ACC112 (cell line): Measurements from ENCODE around the gene MYOCD.
A peak's percentile ranks its signal among the peaks of the same experiment; 100 is the strongest.
"Not testable (repeated sequence)": the region's sequence is repeated elsewhere in the genome, so short reads cannot be mapped to it uniquely, and the experiment has no call there.

ENCODE experiments used
- H2AFZ ChIP-seq: fragments of 200-600 bp; sonication (generic); one replicate; pipeline ENCODE4 v1.6.0; 2017; ENCODE audit warnings: antibody characterized with exemption, low read length; ENCODE audit not compliant: unreplicated experiment
- H3K27ac ChIP-seq: fragments of 200-600 bp; sonication (generic); 2 replicates; pipeline ENCODE4 v1.5.1; 2014; ENCODE audit warnings: low read depth, mild to moderate bottlenecking, antibody characterized with exemption, low read length, moderate library complexity
- H3K27me3 ChIP-seq: fragments of 200-600 bp; sonication (generic); 2 replicates; pipeline ENCODE4 v1.6.1; 2014; ENCODE audit warnings: mild to moderate bottlenecking, antibody characterized with exemption, low read length, moderate library complexity, mixed read lengths; ENCODE audit not compliant: insufficient read depth
- H3K36me3 ChIP-seq: fragments of 200-600 bp; sonication (generic); 2 replicates; pipeline ENCODE4 v1.6.1; 2016; ENCODE audit warnings: mild to moderate bottlenecking, antibody characterized with exemption, low read length, moderate library complexity, mixed read lengths; ENCODE audit not compliant: insufficient read depth
- H3K4me1 ChIP-seq: fragments of 200-600 bp; sonication (generic); one replicate; pipeline ENCODE4 v1.6.1; 2016; ENCODE audit warnings: low read length, mixed read lengths; ENCODE audit not compliant: insufficient read depth, unreplicated experiment, control insufficient read depth
- H3K4me3 ChIP-seq: fragments of 200-600 bp; sonication (generic); 2 replicates; pipeline ENCODE4 v1.5.1; 2014; ENCODE audit warnings: mild to moderate bottlenecking, low read depth, low read length
- H3K79me2 ChIP-seq: fragments of 200-600 bp; sonication (generic); one replicate; pipeline ENCODE4 v1.6.0; 2016; ENCODE audit warnings: low read length; ENCODE audit not compliant: control insufficient read depth, unreplicated experiment, insufficient read depth

MYOCD gene

DNA sequence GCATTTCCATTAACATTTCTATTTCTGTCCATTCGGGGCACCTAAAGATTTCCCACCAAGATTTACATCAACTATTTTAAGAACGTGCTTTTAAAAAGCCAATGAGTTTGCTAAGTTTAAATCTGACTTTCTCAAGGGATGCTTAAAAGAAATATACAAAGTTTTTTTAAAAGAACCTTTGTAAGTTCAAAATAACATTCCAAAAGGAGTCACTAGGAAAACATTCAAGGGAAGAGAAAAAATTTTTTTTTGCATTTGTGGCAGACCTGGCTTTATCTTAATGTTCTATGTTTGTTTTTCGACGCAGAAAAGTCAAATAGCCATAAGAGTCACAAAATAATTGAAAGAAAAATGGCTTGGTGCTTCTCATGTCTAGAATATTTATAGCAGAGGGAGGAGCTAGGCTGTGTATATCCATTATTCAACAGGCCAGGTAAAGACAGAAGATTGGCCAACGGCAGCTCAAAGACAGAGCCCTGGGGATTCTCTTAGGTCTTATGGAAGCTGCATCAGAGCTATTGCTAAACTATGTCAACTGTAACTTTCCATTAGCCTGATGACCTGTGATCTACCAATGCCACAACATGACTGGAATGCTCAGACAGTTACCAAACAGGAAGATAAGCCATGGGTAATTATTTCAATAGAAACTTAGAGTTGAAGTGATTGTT, 37.8 kb upstream of the MYOCD start:
- Histone ChIP-seq H2AFZ (peak overlapping the region; percentile 77), H3K4me3 (peak overlapping the region; percentile 39), H3K27me3 (no peaks in the 10 kb centered on the region), H3K36me3 (no peaks in the 10 kb centered on the region), H3K4me1 (peaks cover 14% of the 10 kb centered on the region), H3K79me2 (no peaks in the 10 kb centered on the region), H3K27ac (peak overlapping the region; percentile 96)

DNA sequence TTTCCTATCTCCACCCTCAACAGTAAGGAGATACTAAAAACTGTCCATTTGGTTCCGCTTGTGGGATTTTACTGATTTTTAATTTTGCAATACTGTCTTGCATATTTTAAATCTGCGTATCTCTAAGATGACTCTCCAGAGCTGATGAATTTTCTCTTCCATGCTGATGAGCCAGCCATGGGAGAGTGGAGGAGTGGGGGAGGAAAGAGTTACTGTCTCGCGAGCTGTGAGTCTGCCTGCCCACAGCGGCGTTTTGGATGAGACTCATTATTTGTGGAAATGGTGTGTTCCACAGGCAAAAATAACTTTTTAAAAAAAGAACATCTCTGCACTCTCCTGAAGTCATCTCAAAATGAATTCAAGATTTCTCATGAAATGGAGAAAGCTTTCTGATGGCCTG, 34.6 kb upstream of the MYOCD start:
- Histone ChIP-seq H2AFZ (no peak overlapping the region), H3K27ac (no peak overlapping the region), H3K4me3 (no peak overlapping the region), H3K4me1 (peaks cover 14% of the 10 kb centered on the region), H3K79me2 (no peaks in the 10 kb centered on the region), H3K36me3 (no peaks in the 10 kb centered on the region), H3K27me3 (no peaks in the 10 kb centered on the region)

DNA sequence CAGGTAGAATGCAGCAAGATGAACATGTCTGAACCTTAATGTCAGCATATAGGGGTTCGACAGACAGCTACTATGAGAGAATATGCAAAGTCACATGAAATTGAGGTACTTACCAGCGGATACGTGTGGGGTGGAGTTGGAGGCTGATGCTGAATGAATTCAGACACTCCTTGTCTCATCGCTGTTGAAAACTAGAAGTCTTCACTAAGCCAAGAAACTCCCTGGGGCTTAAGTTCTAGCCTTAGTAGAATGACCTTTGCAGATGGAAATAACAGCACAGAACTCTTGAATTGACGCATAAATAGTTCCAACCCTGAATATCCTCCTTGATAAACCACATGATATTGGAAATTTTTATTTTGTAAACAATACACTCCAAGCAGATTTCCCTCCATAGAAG, 32.9 kb upstream of the MYOCD start:
- H3K36me3 ChIP-seq = no peaks in the 10 kb centered on the region
- H2AFZ ChIP-seq = no peak overlapping the region
- no peak overlapping the region for H3K4me3 ChIP-seq
- no peaks in the 10 kb centered on the region for H3K79me2 ChIP-seq
- H3K4me1 ChIP-seq = peaks cover 14% of the 10 kb centered on the region
- no peaks in the 10 kb centered on the region for H3K27me3 ChIP-seq
- no peak overlapping the region for H3K27ac ChIP-seq

DNA sequence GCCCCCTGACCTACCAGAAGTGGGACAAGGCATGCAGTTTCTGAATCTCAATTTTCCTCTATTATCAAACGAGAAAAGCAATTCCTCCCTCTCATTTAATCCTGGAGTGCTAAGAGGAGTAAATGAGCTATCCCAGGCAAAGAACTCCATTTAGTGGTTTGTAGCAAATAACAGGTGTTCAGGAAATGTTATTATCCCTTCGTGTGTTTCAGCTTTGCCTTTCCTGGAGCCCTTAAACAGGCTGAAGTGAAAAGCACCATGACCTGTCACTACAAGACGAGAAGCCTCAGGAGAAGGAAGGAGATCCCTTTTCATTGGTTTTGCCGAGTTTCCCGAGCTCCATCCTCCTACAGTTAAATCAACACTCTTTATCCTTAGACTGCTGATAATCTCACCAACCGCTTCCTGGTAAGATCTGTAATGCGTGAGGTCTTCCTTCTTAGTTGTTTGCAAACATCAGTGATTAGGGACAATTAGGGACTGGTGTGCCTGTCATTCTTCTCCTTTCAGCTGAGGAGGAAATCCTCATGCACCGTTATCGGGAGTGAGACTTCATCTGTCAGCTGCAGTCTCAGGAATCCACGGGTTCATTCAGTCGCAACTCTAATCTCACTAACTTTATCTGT, 30.8 kb upstream of the MYOCD start:
- Histone ChIP-seq H2AFZ (no peak overlapping the region), H3K79me2 (no peaks in the 10 kb centered on the region), H3K4me1 (peaks cover 4% of the 10 kb centered on the region), H3K27ac (no peak overlapping the region), H3K36me3 (no peaks in the 10 kb centered on the region), H3K4me3 (no peak overlapping the region), H3K27me3 (no peaks in the 10 kb centered on the region)

DNA sequence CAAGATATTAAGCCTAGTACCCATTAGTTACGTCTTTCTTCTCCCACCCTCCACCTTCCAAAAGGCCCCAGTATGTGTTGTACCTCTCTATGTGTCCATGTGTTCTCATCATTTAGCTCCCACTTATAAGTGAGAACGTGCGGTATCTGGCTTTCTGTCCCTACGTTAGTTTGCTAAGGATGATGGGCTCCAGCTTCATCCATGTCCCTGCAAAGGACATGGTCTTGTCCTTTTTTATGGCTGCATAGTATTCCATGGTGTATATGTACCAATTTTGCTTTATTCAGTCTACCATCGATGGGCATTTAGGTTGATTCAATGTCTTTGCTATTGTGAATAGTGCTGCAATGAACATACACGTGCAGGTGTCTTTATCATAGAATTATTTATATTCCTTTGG, 29.7 kb upstream of the MYOCD start:
- not testable (repeated sequence) for H3K27ac ChIP-seq, H2AFZ ChIP-seq, H3K36me3 ChIP-seq, H3K79me2 ChIP-seq, H3K27me3 ChIP-seq, H3K4me3 ChIP-seq, H3K4me1 ChIP-seq

DNA sequence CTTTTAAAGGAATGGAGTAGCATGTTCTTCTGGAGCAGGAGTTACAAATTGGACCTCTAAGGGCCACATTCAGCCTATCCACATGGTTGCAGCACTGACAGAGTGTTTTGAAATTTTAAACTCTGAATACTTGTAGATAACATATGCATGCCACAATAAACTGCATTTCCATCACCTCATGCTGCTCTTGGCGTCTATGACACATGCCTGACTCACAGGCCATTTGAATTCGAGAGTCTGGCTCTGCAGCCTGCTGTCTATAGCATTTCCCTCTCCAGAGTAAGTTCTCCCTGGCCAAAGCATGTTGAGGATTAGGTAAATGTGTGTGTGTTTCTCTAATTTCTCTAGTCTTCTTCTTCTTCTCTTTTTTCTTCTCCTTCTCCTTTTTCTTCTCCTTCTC, 28.7 kb upstream of the MYOCD start:
- Histone ChIP-seq H3K36me3 (no peaks in the 10 kb centered on the region), H3K4me1 (peaks cover 4% of the 10 kb centered on the region), H3K4me3 (no peak overlapping the region), H3K27me3 (no peaks in the 10 kb centered on the region), H3K27ac (0 out of 2 replicates have a peak overlapping the region, but pooled peaks have one; percentile 10), H3K79me2 (no peaks in the 10 kb centered on the region), H2AFZ (no peak overlapping the region)

DNA sequence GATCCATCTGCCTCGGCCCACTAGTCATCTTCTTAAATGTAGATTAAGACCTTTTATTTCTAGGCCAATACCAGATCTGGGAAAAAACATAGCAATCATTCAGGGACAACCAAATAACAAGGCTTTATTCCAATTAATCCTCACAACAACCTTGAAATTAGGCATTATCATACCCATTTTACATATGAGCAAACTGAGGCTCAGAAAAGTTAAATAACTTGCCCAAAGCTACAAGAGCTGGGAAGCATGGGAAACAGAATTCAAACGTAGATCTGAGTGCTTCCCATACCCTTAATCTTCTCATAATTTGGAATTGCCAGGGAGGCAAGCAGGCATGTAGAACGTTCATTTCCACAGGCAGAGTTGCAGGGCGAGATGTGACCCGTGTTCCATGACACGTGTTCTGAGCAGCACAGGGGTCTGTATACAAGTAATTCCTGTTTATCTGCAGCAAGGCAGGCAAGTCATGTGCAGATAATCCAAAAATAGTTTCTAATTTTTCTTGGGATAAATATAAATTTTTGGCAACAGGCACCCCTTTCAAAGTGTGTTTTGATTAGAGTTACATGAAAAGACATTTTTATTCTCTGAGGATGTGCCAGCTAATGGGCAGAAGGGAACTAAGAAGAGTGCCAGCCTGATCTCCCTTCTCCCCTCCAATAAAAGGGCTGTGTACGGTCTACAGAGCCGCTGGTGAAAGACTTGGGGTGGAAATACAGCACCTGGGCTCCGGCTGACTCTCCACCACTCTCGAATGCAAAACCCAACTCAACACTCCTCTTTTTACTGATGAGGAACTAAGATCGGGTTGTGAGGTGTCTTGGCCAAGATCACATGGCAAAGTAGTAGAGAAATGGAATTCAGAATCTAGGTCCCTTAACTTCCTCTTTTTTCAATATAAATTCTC, 27.7 kb upstream of the MYOCD start:
- no peak overlapping the region for H2AFZ ChIP-seq
- H3K27me3 ChIP-seq = no peaks in the 10 kb centered on the region
- no peak overlapping the region for H3K4me3 ChIP-seq
- peaks cover 4% of the 10 kb centered on the region for H3K4me1 ChIP-seq
- no peak overlapping the region for H3K27ac ChIP-seq
- no peaks in the 10 kb centered on the region for H3K36me3 ChIP-seq
- H3K79me2 ChIP-seq = no peaks in the 10 kb centered on the region

DNA sequence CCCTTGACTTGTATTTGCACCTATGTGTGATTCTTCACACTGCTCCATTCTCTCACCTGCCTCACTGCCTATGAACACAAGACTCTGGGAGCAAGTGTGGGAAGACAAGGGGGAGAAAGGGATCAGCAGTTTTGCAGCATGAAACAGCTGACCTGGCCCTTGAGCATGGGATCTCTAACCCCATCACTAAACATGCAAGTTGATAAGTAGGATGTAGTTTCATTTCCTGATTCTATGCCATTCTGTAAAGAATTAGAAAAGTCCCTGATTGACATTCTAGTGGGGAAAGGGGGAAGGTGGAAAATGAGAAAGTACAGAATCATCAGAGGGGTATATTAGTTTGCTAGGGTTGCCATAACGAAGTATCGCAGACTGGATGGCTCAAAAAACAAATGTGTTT, 25.3 kb upstream of the MYOCD start:
- H3K4me3 ChIP-seq = no peak overlapping the region
- H3K4me1 ChIP-seq = peaks cover 4% of the 10 kb centered on the region
- H2AFZ ChIP-seq = no peak overlapping the region
- H3K36me3 ChIP-seq = no peaks in the 10 kb centered on the region
- H3K27me3 ChIP-seq = no peaks in the 10 kb centered on the region
- no peak overlapping the region for H3K27ac ChIP-seq
- H3K79me2 ChIP-seq = no peaks in the 10 kb centered on the region

DNA sequence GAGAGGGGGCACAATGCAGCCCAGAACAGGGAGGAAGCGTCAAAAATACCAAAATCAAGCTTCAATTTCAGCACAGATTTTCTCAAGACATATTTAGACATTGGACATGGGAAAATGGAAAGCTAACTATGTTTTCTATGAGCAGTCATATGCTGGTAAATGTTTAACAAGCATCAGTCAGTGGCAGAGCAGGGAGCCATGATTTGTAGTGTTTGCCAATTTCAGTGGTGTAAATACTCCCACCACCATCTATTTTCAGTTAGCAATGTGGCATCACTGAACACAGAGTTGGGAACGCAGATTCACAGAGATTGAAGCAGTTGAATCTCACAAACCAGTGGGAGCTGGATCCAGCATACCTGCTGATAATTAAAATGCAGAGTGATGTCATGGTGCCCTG, 24.6 kb upstream of the MYOCD start:
- Histone ChIP-seq H3K4me3 (no peak overlapping the region), H3K27ac (no peak overlapping the region)

DNA sequence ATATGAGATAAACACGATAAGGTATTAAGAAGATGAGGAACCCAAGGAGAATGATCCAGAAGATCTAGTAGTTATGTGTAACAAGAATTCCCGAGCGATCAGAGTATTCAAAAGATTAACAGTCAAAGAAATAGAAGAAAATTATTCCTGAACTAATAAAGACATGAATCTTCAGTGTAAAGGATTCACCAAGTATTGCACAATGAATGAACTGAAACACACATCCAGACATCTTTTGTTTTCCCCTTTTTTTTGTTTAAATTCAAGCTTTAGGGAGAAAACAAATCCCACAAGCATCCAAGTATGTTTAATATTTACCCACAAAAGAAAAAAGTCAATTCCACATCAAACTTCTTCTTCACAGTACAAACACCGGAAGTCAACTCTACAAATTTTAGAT, 23.7 kb upstream of the MYOCD start:
- H3K4me3 ChIP-seq = no peak overlapping the region
- no peak overlapping the region for H3K27ac ChIP-seq
- H2AFZ ChIP-seq = no peak overlapping the region
- peaks cover 4% of the 10 kb centered on the region for H3K4me1 ChIP-seq
- H3K27me3 ChIP-seq = no peaks in the 10 kb centered on the region
- H3K36me3 ChIP-seq = no peaks in the 10 kb centered on the region
- H3K79me2 ChIP-seq = no peaks in the 10 kb centered on the region

More for the DNA sequence above, 24.6 kb upstream of the MYOCD start:
- H3K79me2 ChIP-seq = no peaks in the 10 kb centered on the region
- H2AFZ ChIP-seq = no peak overlapping the region
- H3K27me3 ChIP-seq = no peaks in the 10 kb centered on the region
- peaks cover 4% of the 10 kb centered on the region for H3K4me1 ChIP-seq
- H3K36me3 ChIP-seq = no peaks in the 10 kb centered on the region
